HepG2 (cell line): ENCODE results near the gene NDUFV1. TPM values are rescaled to one million over a fixed set of nuclear protein-coding genes. Genes with fewer than 3 reads are reported as not detected.

ENCODE experiments used
- AGO2 ChIP-seq: fragments of 200-400 bp; formaldehyde crosslinking; optimal IDR thresholded peaks from 2 replicates; pipeline ENCODE3; 2017; ENCODE audit warnings: mild to moderate bottlenecking, low read depth, low read length, moderate library complexity
- CCDC6 ChIP-seq: sonication (generic); formaldehyde crosslinking; IDR thresholded peaks from 2 replicates; pipeline ENCODE4 v1.8.1; 2022; ENCODE audit warnings: mild to moderate bottlenecking, missing genetic modification reagents, moderate library complexity
- ISL2 ChIP-seq: sonication (generic); formaldehyde crosslinking; IDR thresholded peaks from 2 replicates; pipeline ENCODE4 v1.5.0; 2020; ENCODE audit warnings: missing genetic modification reagents
- KDM3A ChIP-seq: IDR thresholded peaks from 2 replicates; pipeline ENCODE4 v1.6.1; 2018; ENCODE audit warnings: low read depth, missing compliant biosample characterization
- NR2F1 ChIP-seq, 2 experiments: fragments of 450-650 bp in 1 of 2; formaldehyde crosslinking in 1 of 2; IDR thresholded peaks; 2 replicates each; pipeline versions ENCODE4 v1.5.0 to v1.6.1; 2016 to 2020; ENCODE audit warnings: mild to moderate bottlenecking in 1 of 2, missing compliant biosample characterization in 1 of 2, missing genetic modification reagents in 1 of 2, moderate library complexity in 1 of 2
- PCBP1 ChIP-seq: fragments of 200-400 bp; formaldehyde crosslinking; IDR thresholded peaks from 2 replicates; pipeline ENCODE4 v1.6.1; 2017; ENCODE audit warnings: mild to moderate bottlenecking, low read depth, low read length, borderline replicate concordance
- PLRG1 ChIP-seq: fragments of 450-650 bp; conservative IDR thresholded peaks from 2 replicates; pipeline ENCODE4 v1.6.1; 2016
- SP2 ChIP-seq: sonication (generic); formaldehyde crosslinking; IDR thresholded peaks from 2 replicates; pipeline ENCODE4 v1.5.1; 2020; ENCODE audit warnings: mild to moderate bottlenecking, missing genetic modification reagents
- WIZ ChIP-seq: sonication (generic); formaldehyde crosslinking; IDR thresholded peaks from 2 replicates; pipeline ENCODE4 v1.5.1; 2020; ENCODE audit warnings: mild to moderate bottlenecking, missing genetic modification reagents
- ZBTB20 ChIP-seq: sonication (generic); formaldehyde crosslinking; IDR thresholded peaks from 2 replicates; pipeline ENCODE4 v1.8.1; 2023; ENCODE audit warnings: missing genetic modification reagents, low read depth, mild to moderate bottlenecking, borderline replicate concordance
- ZBTB44 ChIP-seq: sonication (generic); formaldehyde crosslinking; IDR thresholded peaks from 2 replicates; pipeline ENCODE4 v1.4.0; 2020; ENCODE audit warnings: missing genetic modification reagents
- ZNF138 ChIP-seq: sonication (generic); formaldehyde crosslinking; IDR thresholded peaks from 2 replicates; pipeline ENCODE4 v1.5.0; 2020; ENCODE audit warnings: mild to moderate bottlenecking, low read depth, missing genetic modification reagents
- ZNF234 ChIP-seq: sonication (generic); formaldehyde crosslinking; conservative IDR thresholded peaks from 2 replicates; pipeline ENCODE4 v1.5.1; 2020; ENCODE audit warnings: mild to moderate bottlenecking, missing genetic modification reagents
- ZNF318 ChIP-seq: sonication (generic); formaldehyde crosslinking; IDR thresholded peaks from 2 replicates; pipeline ENCODE4 v1.4.0; 2020; ENCODE audit warnings: mild to moderate bottlenecking, missing genetic modification reagents
- ZNF513 ChIP-seq: sonication (generic); formaldehyde crosslinking; conservative IDR thresholded peaks from 2 replicates; pipeline ENCODE4 v1.5.0; 2020; ENCODE audit warnings: missing genetic modification reagents
- ZSCAN21 ChIP-seq: sonication (generic); formaldehyde crosslinking; IDR thresholded peaks from 2 replicates; pipeline ENCODE4 v1.8.0; 2022; ENCODE audit warnings: mild to moderate bottlenecking, missing genetic modification reagents, moderate library complexity, borderline replicate concordance
- polyA plus RNA-seq, 8 experiments: library from polyadenylated mRNA; depleted of rRNA in 3 of 8; stranded (reverse) in 7 of 8; unstranded in 1 of 8; fragments of >200 nt; fragmentation: Illumina TruSeq in 4 of 8; extraction: Trizol in 4 of 8; gene quantifications; 2 replicates each; pipeline versions ENCODE4 v1.2.1 to v1.2.3, GENCODE V29; 2011 to 2016; ENCODE audit warnings: low read depth in 4 of 8, missing spikeins in 1 of 8, mixed read lengths in 1 of 8; ENCODE audit not compliant: insufficient read depth in 1 of 8
- total RNA-seq, 5 experiments: library from RNA; depleted of rRNA; stranded (reverse); fragments of >200 nt; fragmentation: Illumina TruSeq; extraction: Trizol; gene quantifications; 2 replicates each; pipeline ENCODE4 v1.2.3, GENCODE V29; 2016; ENCODE audit warnings: low read depth in 1 of 5
- TF ChIP-seq, protein P1 (sequence below): sonication (generic); formaldehyde crosslinking; IDR thresholded peaks from 2 replicates; pipeline ENCODE4 v1.5.0; 2020; ENCODE audit warnings: missing genetic modification reagents

The NDUFV1 gene
- total and polyA plus RNA-seq, 2 of the 13 experiments (the other 11 are each of a cell fraction or from before 2014, with no cell fraction given) = 88.9 to 137 TPM

DNA sequence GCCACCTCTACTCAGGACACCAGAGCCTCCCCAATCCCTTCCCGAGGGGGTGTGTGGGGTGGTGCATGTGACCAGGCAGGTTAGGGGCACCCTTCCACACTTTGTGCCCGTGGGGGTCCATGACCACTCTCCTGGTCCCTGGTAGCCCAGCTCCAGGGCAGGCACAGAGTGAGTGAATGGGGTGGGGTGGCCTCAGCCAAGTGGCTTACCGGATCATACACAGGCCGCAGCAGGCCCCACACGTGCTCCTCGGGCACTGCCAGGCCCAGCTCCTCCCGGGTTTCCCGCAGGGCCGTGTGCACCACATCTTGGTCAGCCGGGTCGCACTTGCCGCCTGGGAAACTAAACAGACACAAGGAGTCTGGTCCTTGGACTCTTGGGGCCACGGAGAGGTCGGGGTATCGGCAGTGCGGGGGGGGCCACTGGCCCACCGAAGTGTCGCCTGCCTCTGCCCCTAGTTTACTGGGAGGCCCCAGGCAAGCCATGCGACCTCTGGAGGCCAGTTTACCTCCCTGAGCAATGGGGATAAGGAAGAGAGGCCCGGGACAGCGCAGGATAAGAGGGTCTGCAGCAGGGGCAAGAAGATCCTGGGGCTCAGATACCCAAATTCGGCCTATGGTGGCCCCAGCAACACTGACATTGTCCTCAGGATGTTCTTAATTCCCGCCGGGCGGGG is 22.1 kb downstream of the NDUFV1 start (continued):
- TF ChIP-seq KDM3A (CRISPR knock-in tag) (no peak), PCBP1 (0 out of 2 replicates have a peak, but pooled peaks have one; percentile 13), ZNF318 (CRISPR knock-in tag) (no peak), ZNF138 (CRISPR knock-in tag) (0 out of 2 replicates have a peak, but pooled peaks have one; percentile 18), ZBTB20 (CRISPR knock-in tag) (0 out of 2 replicates have a peak, but pooled peaks have one; percentile 17), ZNF234 (CRISPR knock-in tag) (0 out of 2 replicates have a peak, but pooled peaks have one; percentile 39), ISL2 (CRISPR knock-in tag) (no peak), ZBTB44 (no peak), WIZ (CRISPR knock-in tag) (no peak), SP2 (CRISPR knock-in tag) (peak; percentile 25; the same call in 1 of the 2 replicates), AGO2 (peak; percentile 39), ZSCAN21 (CRISPR knock-in tag) (no peak), CCDC6 (CRISPR knock-in tag) (no peak), PLRG1 (no peak), NR2F1 (CRISPR knock-in tag; IDR thresholded peaks at IDR 0.05) (no peak), ZNF513 (no peak)
- TF ChIP-seq, protein P1, sequence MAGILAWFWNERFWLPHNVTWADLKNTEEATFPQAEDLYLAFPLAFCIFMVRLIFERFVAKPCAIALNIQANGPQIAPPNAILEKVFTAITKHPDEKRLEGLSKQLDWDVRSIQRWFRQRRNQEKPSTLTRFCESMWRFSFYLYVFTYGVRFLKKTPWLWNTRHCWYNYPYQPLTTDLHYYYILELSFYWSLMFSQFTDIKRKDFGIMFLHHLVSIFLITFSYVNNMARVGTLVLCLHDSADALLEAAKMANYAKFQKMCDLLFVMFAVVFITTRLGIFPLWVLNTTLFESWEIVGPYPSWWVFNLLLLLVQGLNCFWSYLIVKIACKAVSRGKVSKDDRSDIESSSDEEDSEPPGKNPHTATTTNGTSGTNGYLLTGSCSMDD (CRISPR knock-in tag) = no peak
